HepG2 (cell line): ENCODE data around the gene CACNB4. TPM values are rescaled to one million over a fixed set of nuclear protein-coding genes. Genes with fewer than 3 reads are reported as not detected.

Experiments used
- ATAC-seq: fragments of 200-7000 bp; cut with Tn5 transposase; 3 replicates; pipeline ENCODE4 v1.9.1; 2020; ENCODE audit warnings: mild to moderate bottlenecking, moderate library complexity
- BruUV-seq: library from RNA; stranded (reverse); fragments of 400-500 nt; replicated peaks from 2 replicates; lab custom pipeline; 2021; lab: Mats Ljungman, UMichigan
- CTCF ChIA-PET: fragments of 300-600 bp; formaldehyde crosslinking; extraction: SDS; loops from one replicate; lab custom pipeline; 2021; ENCODE audit warnings: low total read pairs, inconsistent platforms, low intra/inter-chr PET ratio; lab: Yijun Ruan, JAX
- POLR2A ChIA-PET: fragments of 350-600 bp; sonication (Branson Sonifier 250); formaldehyde crosslinking; loops from one replicate; lab custom pipeline; 2020; ENCODE audit warnings: antibody characterized with exemption, inconsistent platforms; lab: Yijun Ruan, JAX
- DNase-seq: peaks from one replicate; pipeline ENCODE4 v3.0.0-alpha.2; 2015; ENCODE audit warnings: low spot score
- FAIRE-seq: peaks from 3 replicates; lab custom pipeline; 2011; peaks lifted over from hg19 to GRCh38; lab: Jason Lieb, UNC
- H2AFZ ChIP-seq: one replicate; pipeline ENCODE4 v1.6.1; 2011; ENCODE audit warnings: low read length, inconsistent platforms
- H3K27ac ChIP-seq: fragments of 300-600 bp; 3 replicates; pipeline ENCODE4 v1.8.0; 2011; ENCODE audit warnings: mixed run types, mild to moderate bottlenecking, mixed read lengths, low read length, inconsistent platforms; ENCODE audit not compliant: insufficient read depth; ENCODE audit errors: extremely low read length
- H3K27me3 ChIP-seq, 2 experiments: fragments of 200-600 bp in 1 of 2; 2 replicates in 1 of 2; 3 replicates in 1 of 2; pipeline versions ENCODE4 v1.6.0 to v1.8.0; 2011; ENCODE audit warnings: low read length in 2 of 2, mild to moderate bottlenecking in 2 of 2, moderate library complexity in 2 of 2, inconsistent platforms in 1 of 2; ENCODE audit not compliant: insufficient read depth in 2 of 2, control insufficient read depth in 1 of 2
- H3K36me3 ChIP-seq, 2 experiments: fragments of 200-600 bp in 1 of 2; replicated peaks in 1 of 2; 2 replicates in 1 of 2; 3 replicates in 1 of 2; pipeline versions ENCODE4 v1.5.1 to v1.8.0; 2011; ENCODE audit warnings: low read length in 2 of 2, inconsistent platforms in 1 of 2; ENCODE audit not compliant: insufficient read depth in 2 of 2, control insufficient read depth in 1 of 2
- H3K4me1 ChIP-seq: 2 replicates; pipeline ENCODE4 v1.5.1; 2012; ENCODE audit warnings: low read length, inconsistent platforms; ENCODE audit not compliant: insufficient read depth
- H3K4me2 ChIP-seq: 2 replicates; pipeline ENCODE4 v1.6.0; 2011; ENCODE audit warnings: low read depth, low read length, inconsistent platforms
- H3K4me3 ChIP-seq, 3 experiments: fragments of 200-600 bp in 1 of 3; sonication (generic), shearing (Covaris generic) in 1 of 3; replicated peaks in 1 of 3; 2 replicates each; pipeline ENCODE4 v1.5.1; 2011 to 2016; ENCODE audit warnings: low read length in 3 of 3, inconsistent platforms in 2 of 3, low read depth in 2 of 3, mild to moderate bottlenecking in 2 of 3, control low read depth in 1 of 3, mixed read lengths in 1 of 3; ENCODE audit not compliant: insufficient read depth in 1 of 3
- H3K79me2 ChIP-seq: one replicate; pipeline ENCODE4 v1.6.1; 2011; ENCODE audit warnings: low read length, inconsistent platforms; ENCODE audit not compliant: insufficient read depth
- H3K9ac ChIP-seq: 2 replicates; pipeline ENCODE4 v1.6.0; 2011; ENCODE audit warnings: mild to moderate bottlenecking, low read depth, low read length, inconsistent platforms; ENCODE audit not compliant: insufficient read depth
- H3K9me3 ChIP-seq: 2 replicates; pipeline ENCODE4 v1.5.1; 2012; ENCODE audit warnings: mild to moderate bottlenecking, low read length
- H4K20me1 ChIP-seq: 2 replicates; pipeline ENCODE4 v1.6.0; 2011; ENCODE audit warnings: inconsistent platforms, mild to moderate bottlenecking, low read length, moderate library complexity; ENCODE audit not compliant: insufficient read depth
- AGO2 ChIP-seq: fragments of 200-400 bp; formaldehyde crosslinking; optimal IDR thresholded peaks from 2 replicates; pipeline ENCODE3; 2017; ENCODE audit warnings: mild to moderate bottlenecking, low read depth, low read length, moderate library complexity
- FUBP1 ChIP-seq: sonication (generic); formaldehyde crosslinking; IDR thresholded peaks from 2 replicates; pipeline ENCODE4 v1.5.1; 2020; ENCODE audit warnings: missing genetic modification reagents, mild to moderate bottlenecking, borderline replicate concordance
- IRX3 ChIP-seq: sonication (generic); formaldehyde crosslinking; IDR thresholded peaks from 2 replicates; pipeline ENCODE4 v1.8.1; 2023; ENCODE audit warnings: mild to moderate bottlenecking, low read depth, missing genetic modification reagents, borderline replicate concordance
- JARID2 ChIP-seq: sonication (generic); formaldehyde crosslinking; IDR thresholded peaks from 2 replicates; pipeline ENCODE4 v1.8.1; 2023; ENCODE audit warnings: missing genetic modification reagents, inconsistent platforms; ENCODE audit not compliant: insufficient replicate concordance
- NCOA5 ChIP-seq: sonication (generic); formaldehyde crosslinking; IDR thresholded peaks from 2 replicates; pipeline ENCODE4 v1.4.0; 2020; ENCODE audit warnings: missing genetic modification reagents
- PCBP2 ChIP-seq: fragments of 200-400 bp; formaldehyde crosslinking; optimal IDR thresholded peaks from 2 replicates; pipeline ENCODE3; 2018; ENCODE audit warnings: low read length, low read depth; ENCODE audit not compliant: poor library complexity, severe bottlenecking
- POLR2AphosphoS2 ChIP-seq: IDR thresholded peaks from 2 replicates; pipeline ENCODE4 v1.6.1; 2011; ENCODE audit warnings: low read depth, low read length, improper control_type of control experiment
- TARDBP ChIP-seq: sonication (generic); formaldehyde crosslinking; IDR thresholded peaks from 2 replicates; pipeline ENCODE4 v1.8.0; 2022; ENCODE audit warnings: mild to moderate bottlenecking, missing genetic modification reagents
- TFE3 ChIP-seq: IDR thresholded peaks from 2 replicates; pipeline ENCODE4 v1.6.1; 2016
- ZBTB8A ChIP-seq: sonication (generic); formaldehyde crosslinking; IDR thresholded peaks from 2 replicates; pipeline ENCODE4 v1.4.0; 2020; ENCODE audit warnings: mild to moderate bottlenecking, low read depth, missing genetic modification reagents, borderline replicate concordance
- ZNF343 ChIP-seq: sonication (generic); formaldehyde crosslinking; IDR thresholded peaks from 2 replicates; pipeline ENCODE4 v1.4.0; 2020; ENCODE audit warnings: mild to moderate bottlenecking, missing genetic modification reagents
- ZNF619 ChIP-seq: sonication (generic); formaldehyde crosslinking; IDR thresholded peaks from 2 replicates; pipeline ENCODE4 v1.4.0; 2020; ENCODE audit warnings: mild to moderate bottlenecking, missing genetic modification reagents
- ZNF639 ChIP-seq: conservative IDR thresholded peaks from 2 replicates; pipeline ENCODE4 v1.6.1; 2018; ENCODE audit warnings: missing genetic modification reagents
- ZNF644 ChIP-seq: IDR thresholded peaks from 2 replicates; pipeline ENCODE4 v1.6.1; 2016; ENCODE audit warnings: low read depth
- ZNF768 ChIP-seq: sonication (generic); formaldehyde crosslinking; IDR thresholded peaks from 2 replicates; pipeline ENCODE4 v1.4.0; 2020; ENCODE audit warnings: missing genetic modification reagents
- WGBS: methylation state at CpG from one replicate; pipeline ENCODE4 v1.1.6; 2017; ENCODE audit warnings: low lambda C conversion rate; 5-methylcytosine and 5-hydroxymethylcytosine counted together
- in situ Hi-C: cut with HindIII; loops from 2 replicates; pipeline ENCODE4 v1.10.0; 2017; ENCODE audit warnings: low pct_unique_long_range_greater_than_20kb; ENCODE audit not compliant: extremely low pct_ligation_motif_present
- intact Hi-C: fragments of 100-400 bp; cut with micrococcal nuclease; formaldehyde crosslinking; loops from one replicate; pipeline ENCODE4 v1.10.0; 2022; ENCODE audit not compliant: unreplicated experiment
- polyA plus RNA-seq, 8 experiments: library from polyadenylated mRNA; depleted of rRNA in 3 of 8; stranded (reverse) in 7 of 8; unstranded in 1 of 8; fragments of >200 nt; fragmentation: Illumina TruSeq in 4 of 8; extraction: Trizol in 4 of 8; gene quantifications; 2 replicates each; pipeline versions ENCODE4 v1.2.1 to v1.2.3, GENCODE V29; 2011 to 2016; ENCODE audit warnings: low read depth in 4 of 8, missing spikeins in 1 of 8, mixed read lengths in 1 of 8; ENCODE audit not compliant: insufficient read depth in 1 of 8
- total RNA-seq, 5 experiments: library from RNA; depleted of rRNA; stranded (reverse); fragments of >200 nt; fragmentation: Illumina TruSeq; extraction: Trizol; gene quantifications; 2 replicates each; pipeline ENCODE4 v1.2.3, GENCODE V29; 2016; ENCODE audit warnings: low read depth in 1 of 5
- TF ChIP-seq, protein P1 (sequence below): sonication (generic); formaldehyde crosslinking; conservative IDR thresholded peaks from 2 replicates; pipeline ENCODE4 v1.4.0; 2020; ENCODE audit warnings: missing genetic modification reagents

The CACNB4 gene
- total and polyA plus RNA-seq, 2 of the 13 experiments (the other 11 are each of a cell fraction or from before 2014, with no cell fraction given), result 5.1 to 14.3 TPM

GRCh38 chr2:152115952-152116351 is 17.1 kb upstream of the CACNB4 start (continued):
- no peak for TF ChIP-seq JARID2 (CRISPR knock-in tag)
- TF ChIP-seq ZNF644 (CRISPR knock-in tag), result no peak
- TF ChIP-seq ZNF768 (CRISPR knock-in tag), result no peak

GRCh38 chr2:152114366-152114765 is 15.5 kb upstream of the CACNB4 start:
- Histone ChIP-seq H3K4me2 (no peak overlapping the region), H3K27ac (no peak overlapping the region), H3K27me3 (no peaks in the 10 kb centered on the region), H3K79me2 (no peaks in the 10 kb centered on the region), H3K9ac (no peak overlapping the region), H3K36me3 (no peaks in the 10 kb centered on the region), H3K4me1 (no peaks in the 10 kb centered on the region), H4K20me1 (no peaks in the 10 kb centered on the region), H2AFZ (no peak overlapping the region), H3K9me3 (no peaks in the 10 kb centered on the region), H3K4me3 (no peak overlapping the region)
- in situ Hi-C loops, result no loop called here
- BruUV-seq, result no TSS peak
- ATAC-seq, result no peak
- FAIRE-seq, result no peak
- intact Hi-C loops, result no loop called here
- DNase-seq, result no peak
- CTCF ChIA-PET, result no interaction called here
- POLR2A ChIA-PET, result no interaction called here
- TF ChIP-seq AGO2, result no peak
- TF ChIP-seq FUBP1 (CRISPR knock-in tag), result no peak
- TF ChIP-seq TARDBP (CRISPR knock-in tag), result no peak
- TF ChIP-seq PCBP2, result no peak
- TF ChIP-seq ZNF639 (CRISPR knock-in tag), result no peak
- TF ChIP-seq POLR2AphosphoS2, result no peak
- TF ChIP-seq ZBTB8A, result no peak
- no peak for TF ChIP-seq TFE3 (CRISPR knock-in tag)
- TF ChIP-seq, protein P1, sequence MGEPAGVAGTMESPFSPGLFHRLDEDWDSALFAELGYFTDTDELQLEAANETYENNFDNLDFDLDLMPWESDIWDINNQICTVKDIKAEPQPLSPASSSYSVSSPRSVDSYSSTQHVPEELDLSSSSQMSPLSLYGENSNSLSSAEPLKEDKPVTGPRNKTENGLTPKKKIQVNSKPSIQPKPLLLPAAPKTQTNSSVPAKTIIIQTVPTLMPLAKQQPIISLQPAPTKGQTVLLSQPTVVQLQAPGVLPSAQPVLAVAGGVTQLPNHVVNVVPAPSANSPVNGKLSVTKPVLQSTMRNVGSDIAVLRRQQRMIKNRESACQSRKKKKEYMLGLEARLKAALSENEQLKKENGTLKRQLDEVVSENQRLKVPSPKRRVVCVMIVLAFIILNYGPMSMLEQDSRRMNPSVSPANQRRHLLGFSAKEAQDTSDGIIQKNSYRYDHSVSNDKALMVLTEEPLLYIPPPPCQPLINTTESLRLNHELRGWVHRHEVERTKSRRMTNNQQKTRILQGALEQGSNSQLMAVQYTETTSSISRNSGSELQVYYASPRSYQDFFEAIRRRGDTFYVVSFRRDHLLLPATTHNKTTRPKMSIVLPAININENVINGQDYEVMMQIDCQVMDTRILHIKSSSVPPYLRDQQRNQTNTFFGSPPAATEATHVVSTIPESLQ (CRISPR knock-in tag), result no peak
- TF ChIP-seq ZNF619 (CRISPR knock-in tag), result no peak
- no peak for TF ChIP-seq IRX3 (CRISPR knock-in tag)
- TF ChIP-seq ZNF343, result no peak
- no peak for TF ChIP-seq NCOA5
- 93% methylated on average over 3 of the region's 3 CpGs for WGBS
